Measurements from ENCODE around the gene TMEM179B.
"Not testable (repeated sequence)": the region's sequence is repeated elsewhere in the genome, so short reads cannot be mapped to it uniquely, and the experiment has no call there.

Gene TMEM179B

DNA sequence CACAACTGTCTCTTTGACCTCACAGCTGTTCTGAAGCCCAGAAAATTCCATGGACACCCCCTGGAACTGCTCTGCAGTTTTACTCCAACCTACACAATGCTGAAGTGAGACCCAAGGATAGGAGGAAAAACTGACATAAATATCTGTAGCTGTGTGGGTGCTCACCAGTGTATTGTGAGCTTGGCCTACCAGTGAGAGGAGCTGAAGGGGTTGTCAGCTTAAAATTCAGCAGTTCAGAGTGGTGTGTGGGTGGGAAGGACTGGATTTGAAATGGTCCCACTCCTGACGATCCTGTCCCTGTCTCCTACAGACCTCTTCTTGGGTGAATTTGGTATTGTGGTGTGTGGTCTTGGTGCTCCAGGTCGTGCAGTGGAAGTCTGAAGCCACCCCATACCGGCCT is 2.4 kb downstream of the TMEM179B start:
- DNase-seq: no peak

DNA sequence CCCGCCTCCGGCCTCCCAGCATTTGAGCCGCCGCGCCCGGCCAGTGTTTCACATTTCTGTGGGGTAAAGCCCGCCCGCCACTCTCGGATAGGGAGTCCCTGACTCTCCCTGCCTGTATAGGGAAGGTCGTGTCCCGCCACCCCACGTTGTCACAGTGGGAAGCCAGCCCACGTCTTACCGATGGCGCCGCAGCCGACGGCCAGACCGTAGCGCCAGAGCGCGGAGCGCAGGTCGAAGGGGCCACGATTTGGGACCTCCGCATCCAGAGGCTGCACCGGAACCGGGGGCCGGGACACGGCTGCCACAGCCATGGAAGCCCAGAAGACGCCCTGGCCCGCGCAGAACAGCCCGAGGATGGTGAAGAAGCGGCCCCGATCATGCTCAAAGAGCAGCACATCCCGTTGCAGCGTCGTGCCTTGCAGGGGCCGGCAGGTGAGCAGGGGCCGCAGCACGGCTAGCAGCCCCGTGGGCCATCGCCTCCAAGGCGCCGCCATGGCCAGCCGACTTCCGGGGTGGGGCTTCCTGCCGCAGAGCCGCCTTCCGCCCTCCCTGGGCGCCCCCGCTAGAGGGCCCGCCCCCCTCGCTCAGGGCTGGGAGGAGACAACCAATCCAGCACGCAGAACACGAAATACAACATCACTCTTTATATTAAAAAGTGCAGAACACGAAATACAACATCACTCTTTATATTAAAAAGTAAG is 4.4 kb downstream of the TMEM179B start, which contains the start of gene TMEM223:
TMEM223 (minus strand) TSS at position 506 of the 701 bp plus-strand sequence; CDS start at position 494, 12 bp downstream.
- DNase-seq: peak; percentile 71 to 91 (median 82)

DNA sequence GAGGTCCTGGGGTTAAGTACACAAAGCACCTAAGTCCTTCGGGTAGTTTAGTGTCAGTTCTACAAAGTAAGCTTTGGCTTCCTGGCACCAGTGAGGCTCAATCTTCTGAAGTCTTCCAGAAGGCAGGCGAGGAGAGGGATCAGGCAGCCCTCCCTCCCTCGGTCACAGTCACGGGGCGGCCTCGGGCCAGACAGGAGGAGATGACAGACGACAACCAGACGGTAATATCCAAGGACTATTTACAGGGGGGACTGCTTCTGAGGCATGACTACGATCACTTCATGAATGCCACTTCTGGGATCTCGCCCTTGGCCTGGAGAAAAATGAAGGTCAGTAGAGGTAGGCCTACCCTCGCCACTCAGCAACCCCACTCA is 5.0 kb downstream of the TMEM179B start:
- no peak for DNase-seq

DNA sequence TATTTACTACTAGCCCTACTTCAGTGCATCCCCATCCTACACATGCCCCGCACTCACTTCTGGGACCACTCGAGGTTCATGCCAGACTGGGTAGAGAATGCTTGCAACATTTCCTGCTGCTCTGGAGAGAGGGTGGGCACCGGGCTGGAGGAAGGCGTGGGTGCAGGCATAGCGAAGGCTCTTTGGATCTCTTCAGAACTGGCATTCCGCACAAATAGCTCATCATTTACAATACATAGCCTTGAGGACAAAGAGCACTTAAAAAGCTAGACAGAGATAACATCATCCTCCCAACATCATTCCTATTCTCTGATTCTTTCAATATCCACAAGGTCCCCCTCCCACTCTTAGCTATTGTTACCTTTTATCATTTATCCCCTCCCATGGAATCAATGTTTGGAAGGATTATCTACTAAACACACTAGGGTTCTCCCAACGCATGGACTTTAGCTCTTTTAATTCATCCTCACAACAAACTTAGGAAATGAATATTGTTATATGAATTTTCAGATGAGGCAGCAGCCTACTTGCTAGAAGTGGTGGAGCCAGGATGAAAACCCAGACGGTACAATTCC is 7.1 kb downstream of the TMEM179B start:
- no peak for DNase-seq

DNA sequence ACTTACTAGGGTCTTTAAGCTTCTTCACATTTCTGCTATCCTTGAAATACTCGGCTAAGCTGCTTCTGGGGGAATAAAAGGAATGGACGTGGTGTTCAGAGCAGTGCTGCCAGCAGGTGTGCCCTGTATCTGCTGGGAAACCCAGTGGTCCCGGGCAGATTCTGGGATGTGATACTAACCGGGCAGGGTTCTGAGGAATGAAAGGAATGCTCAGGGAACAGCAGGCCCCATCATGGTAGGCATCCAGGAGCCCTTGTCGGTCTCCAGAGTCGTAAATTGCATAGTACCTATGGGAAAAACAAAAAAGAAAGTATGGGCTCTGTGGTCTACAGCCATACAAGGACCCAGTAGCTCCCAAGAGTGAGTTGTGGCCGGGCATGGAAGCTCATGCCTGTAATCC is 9.1 kb downstream of the TMEM179B start:
- DNase-seq: no peak

DNA sequence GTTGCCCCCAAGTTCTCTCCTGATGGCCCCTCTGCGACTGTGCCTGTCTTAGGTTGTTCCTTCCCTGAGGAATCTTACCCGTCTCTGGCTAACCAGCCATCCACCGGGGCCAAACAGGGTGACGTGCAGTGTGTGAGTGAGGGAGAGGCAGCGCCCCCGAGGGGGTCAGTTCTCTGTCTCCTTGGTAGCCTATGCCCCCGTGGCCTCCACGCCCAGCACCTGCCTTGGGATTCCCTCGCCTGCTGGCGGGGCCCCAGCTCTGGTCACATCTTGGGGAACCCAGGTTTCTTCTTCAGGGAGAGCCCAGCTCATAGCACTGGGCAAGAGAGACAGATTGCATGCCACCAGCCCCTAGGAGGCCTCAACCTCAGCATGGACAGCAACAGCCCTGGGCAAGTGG is 12.3 kb downstream of the TMEM179B start:
- DNase-seq: no peak

DNA sequence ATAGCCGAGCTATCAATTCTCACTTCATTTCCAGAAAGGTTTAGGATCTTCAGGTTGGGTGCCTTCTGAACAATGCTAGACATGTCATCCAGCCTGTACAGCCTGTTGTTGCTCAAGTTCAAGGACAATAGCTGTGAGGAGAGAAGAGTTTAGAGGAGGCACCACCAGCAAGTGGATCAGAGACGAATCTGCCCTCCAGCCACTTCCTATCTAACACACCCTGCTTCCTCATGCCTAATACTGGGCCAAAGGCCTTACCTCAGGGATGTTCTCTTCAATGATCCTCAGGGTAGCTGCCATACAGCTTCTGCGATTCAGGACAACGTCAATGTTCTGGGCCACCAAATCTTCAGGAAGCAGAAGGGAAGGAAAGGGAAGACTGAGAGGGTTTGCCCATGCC is 13.9 kb downstream of the TMEM179B start:
- no peak for DNase-seq

DNA sequence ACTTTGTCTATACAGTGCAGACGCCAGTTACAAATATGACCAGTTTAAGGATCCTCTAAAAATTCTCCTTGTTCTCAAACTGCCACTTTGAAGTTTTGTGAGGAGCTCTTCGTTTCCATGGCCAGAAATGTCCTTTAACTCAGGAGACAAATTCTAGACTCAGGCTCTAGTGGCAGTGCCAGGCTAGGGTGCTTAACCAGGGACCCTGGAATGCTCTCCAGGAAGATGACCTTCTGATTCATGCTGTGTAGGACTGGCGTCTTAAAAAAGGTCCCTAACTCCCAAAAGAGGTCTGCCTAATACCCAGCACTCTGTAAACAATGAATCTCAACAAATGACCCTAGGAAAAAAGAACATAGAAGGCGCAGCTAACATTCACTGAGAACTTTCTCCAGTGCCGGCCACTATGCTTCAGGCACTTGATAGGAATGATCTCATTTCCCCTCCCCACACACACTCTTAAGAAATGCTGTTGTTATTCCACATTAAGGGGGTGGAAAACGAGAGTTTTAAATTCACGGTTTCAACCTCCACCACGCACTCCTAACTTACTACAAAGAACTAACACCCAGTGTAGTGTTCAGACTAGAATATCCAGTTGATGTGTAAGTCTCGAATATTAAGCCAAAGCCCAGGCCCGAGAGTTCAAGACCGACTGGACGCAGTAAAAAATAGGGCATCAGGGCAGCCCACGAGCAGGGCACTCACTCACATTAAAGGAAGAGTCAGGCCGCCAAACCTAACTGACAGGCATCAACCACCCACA is 17.3 kb downstream of the TMEM179B start:
- DNase-seq: no peak

DNA sequence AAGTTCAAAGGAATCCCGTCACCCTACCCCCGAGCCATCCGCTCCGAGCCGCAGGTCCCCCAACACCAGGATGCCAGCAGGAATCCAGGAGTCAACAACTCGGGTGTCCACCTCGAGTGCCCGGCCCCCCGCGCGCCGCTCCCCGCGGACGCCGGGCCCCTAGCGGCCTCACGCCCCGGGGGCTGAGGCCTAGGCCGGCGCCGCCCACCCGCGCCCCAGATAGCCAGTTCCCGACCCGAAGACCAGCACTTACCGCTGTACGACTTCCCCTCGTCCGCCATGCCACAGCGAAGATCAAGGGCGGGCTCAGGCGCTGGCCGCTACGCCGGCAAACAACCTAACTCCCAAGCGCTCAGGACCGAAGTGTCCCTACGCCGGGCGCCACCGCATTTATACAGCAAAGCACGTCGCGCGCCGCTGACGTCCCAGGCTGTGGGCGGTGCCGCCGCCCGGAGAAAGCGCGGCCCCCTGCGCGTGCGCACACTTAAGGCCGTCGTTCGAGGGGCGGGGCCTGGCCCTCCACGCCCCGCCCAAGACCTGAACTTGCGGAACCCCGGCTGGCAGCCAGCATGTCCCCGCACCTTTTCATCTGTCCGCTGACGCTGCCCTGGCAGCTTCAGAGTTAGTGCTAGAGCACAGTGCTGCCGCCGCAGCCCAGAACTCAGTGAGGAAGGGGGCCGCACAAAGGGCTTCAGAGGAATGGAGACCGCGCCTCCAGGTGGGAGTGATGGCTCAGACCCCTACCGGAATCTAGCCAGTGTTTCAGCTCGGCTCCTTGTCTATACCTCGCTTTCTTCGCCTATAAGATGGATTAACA is 18.1 kb downstream of the TMEM179B start, which contains the start of gene NXF1:
NXF1 (minus strand) TSS at position 365 of the 817 bp plus-strand sequence; CDS start at position 281, 84 bp downstream.
- DNase-seq: peak; percentile 90 to 95 (median 94)

DNA sequence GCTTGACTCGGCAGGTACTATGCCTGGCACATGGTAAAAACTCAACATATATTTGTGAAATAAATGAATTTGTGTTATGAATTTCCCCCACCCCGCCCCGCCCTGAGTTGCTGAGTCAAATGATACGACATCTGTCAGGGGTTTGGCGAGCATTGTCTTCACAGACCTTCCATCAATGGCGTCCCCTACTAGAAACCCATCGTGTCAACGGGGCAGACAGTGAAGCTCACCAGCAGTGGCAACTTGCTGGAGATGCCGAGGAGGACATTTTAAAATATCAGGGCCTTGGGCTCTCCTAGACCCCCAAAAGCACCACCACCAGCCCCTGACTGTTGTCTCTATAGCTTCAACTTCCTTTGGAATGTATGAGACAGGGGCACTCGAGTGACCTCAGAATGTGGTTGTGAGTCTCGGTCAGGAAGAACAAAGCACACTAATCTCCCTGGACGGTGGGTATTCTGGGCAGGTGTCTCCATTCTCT is 18.8 kb downstream of the TMEM179B start:
- DNase-seq: no peak

DNA sequence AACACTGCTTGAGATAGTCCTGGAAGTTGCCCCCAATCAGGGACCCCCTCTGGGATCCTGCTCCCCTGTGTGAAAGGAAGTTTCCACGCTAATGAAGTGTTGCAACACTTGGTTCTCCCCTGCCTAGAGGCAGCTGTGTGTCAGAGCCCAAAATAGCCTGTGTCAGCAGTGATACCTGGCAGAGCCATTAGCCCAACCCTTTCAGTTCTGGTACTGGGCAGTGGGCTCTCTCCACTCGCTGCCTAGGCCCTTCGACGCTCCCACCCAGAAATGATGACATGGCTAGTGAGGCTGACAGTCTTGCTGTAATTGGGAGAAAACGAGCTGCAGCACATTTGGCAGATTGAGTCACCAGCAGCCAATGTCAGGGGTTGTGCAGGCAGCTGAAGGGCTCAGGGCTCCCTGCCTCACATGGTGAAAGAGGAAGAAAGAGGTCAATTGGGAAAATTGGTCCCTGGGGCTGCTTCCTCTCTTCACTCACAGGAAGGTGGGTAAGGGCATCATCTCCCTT is 19.5 kb downstream of the TMEM179B start:
- DNase-seq: no peak

DNA sequence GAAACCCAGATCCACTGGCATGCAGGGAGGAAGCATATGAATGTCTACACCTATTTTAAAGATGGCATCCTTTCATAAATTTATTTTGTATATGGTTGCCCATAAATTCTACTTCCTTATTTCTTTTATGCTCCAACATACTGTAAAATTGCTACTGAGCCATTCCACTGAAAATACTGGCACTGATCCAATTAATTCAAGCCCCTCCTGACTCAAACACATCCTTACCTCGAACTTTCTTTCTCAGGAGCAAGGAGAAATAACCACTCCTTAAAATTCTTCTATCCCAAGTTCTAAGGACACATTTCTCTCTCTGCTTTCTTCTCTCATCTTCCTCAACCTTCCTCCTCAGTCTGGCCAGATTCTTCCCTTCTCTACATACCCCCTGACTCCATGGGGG is 23.5 kb downstream of the TMEM179B start:
- DNase-seq: no peak

DNA sequence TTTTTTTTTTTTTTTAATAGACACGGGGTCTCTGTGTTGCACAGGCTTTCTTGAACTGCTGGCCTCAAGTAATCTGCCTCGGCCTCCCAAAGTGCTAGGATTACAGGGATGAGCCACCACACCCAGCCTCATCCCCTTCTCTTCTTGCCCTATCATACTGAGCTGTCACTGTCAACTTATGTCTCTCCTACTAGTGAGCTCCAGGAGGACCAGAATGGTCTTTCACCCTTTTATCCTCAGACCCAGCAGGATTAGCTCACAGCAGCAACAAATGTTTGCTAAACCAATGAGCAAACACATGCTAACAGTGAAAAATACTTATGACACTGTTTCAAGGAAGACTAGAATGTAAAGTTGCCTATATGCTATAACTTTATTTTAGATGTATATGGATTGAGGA is 24.5 kb downstream of the TMEM179B start:
- no peak for DNase-seq

DNA sequence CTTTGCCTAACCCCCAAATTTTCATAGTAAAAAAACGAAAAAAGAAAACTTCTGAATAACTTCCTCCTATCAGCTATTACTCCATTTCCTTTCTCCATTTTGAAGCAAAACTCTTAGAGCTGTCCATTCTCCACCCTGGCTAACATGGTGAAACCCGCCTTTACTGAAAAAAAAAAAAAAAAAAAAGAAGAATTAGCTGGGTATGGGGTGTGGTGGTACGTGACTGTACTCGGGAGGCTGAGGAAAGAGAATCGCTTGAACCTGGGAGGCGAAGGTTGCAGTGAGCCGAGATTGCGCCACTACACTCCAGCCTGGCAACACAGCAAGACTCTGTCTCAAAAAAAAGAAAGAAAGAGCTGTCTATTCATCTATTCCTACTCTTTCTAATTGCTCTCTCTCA is 29.4 kb downstream of the TMEM179B start:
- no peak for DNase-seq

DNA sequence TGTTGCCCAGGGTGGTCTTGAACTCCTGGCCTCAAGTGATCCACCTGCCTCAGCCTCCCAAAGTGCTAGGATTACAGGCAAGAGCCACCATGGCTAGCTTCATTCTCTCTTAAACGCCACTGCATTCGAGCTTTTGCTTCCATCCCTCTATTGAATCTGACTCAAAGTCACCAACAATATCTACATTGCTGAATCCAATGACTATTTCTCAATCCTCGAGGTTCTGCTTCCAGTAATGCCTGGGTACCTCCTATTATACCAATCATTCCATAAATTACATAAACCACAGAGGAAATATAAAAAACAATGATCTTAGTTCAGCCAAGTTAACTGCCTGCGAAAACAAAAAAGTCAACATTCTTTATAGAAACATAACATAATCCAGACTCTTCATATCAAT is 29.9 kb downstream of the TMEM179B start:
- no peak for DNase-seq

DNA sequence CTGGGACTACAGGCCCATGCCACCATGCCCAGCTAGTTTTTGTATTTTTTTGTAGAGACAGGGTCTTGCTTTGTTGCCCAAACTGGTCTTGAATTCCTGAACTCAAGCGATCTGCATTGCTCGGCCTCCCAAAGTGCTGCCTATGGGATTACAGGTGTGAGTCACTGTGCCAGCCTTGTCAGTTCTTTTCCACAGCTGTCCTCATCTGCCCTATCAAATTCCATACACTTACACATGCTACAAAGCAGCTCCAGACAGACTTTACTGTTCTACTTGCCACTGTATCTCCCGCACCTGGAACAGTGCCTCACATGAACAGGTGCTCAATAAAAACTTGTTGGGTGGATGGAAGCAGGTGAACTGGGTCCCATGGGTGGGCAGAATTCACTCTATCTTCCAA is 36.5 kb downstream of the TMEM179B start:
- DNase-seq: no peak

DNA sequence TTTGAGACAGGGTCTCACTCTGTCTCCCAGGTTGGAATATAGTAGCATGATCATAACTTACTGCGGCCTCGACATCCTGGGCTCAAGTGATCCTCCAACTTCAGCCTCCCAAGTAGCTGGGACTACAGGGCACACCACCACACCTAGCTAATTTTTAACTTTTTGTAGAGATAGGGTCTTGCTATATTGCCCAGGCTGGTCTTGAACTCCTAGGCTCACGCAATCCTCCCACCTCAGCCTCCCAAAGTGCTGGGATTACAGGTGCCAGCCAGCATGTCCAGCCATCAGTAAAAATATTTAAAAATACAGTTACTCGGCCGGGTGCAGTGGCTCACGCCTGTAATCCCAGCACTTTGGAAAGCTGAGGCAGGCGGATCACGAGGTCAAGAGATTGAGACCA is 40.9 kb downstream of the TMEM179B start:
- DNase-seq: not testable (repeated sequence)

DNA sequence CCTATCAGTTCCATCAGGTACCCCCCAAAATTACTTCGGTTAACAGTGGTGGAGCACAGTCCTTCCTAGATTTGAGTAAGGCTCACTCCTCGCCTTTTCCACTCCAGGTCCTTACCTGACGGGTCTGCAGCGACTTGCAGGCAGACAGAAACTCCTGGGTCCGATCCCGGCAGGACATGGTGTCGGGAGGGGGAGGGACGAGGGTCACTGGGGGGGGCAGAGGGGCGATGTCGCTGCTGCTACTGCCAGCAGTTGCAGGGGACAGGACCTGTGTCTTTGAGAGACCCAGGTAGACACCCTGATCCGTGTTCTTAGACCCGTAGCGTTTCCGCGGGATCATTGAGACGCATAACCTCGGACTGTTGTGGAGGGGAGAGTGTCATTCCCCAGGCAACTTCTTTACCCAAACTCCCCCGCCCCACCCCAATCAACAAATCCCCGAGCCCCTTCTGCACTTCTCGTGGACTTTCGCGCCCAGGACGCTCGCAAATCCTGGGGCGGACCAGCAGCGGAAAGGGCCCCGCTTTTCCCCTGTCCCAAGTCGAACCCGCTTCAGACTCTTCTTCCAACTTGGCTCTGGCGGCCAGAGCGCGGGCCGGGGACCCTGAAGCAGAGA is 43.8 kb downstream of the TMEM179B start:
- no peak for DNase-seq

DNA sequence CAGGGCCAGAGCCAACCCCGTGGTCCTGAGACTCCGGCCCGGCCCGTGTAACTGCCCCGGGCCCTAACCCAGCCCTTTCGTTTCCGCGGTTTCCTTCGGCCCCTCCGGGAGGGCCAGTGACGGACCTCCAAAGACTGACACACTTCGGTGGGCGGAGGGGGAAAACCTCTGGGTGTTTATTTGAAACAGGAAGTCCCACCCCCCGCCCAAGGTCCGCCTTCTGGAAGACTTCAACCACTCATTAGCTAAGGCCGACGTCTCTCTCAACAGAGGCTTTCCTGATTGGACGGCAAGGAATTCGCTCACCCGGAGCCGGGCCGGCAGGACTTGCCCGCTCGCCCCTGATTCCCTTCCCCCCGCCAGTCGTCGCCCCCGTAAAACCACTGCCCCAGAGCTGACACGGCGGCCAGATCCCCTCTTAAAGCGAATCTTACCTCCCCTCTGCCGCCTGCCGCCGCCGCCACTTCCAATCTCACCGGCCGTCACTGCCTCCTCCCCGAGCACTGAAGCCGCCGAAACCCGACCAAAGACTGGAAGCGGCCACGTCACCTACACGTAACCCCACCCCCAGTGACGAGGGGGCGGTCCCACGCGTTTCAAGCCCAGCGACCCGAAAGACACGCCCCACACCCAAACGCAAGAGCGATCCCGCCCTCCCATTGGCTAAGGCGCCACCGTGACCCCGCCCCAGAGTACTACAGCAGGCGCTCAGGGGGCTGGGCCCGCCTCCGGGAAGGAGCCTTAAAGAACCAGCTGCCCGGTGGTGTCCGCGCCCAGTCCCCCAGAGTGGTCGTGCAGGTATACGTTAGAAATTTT is 44.5 kb downstream of the TMEM179B start, which contains the start of gene STX5:
STX5 (minus strand) TSS at position 532 of the 816 bp plus-strand sequence. CDS start 808 bp downstream, outside the sequence.
- DNase-seq: peak; percentile 95 to 99 (median 98)

DNA sequence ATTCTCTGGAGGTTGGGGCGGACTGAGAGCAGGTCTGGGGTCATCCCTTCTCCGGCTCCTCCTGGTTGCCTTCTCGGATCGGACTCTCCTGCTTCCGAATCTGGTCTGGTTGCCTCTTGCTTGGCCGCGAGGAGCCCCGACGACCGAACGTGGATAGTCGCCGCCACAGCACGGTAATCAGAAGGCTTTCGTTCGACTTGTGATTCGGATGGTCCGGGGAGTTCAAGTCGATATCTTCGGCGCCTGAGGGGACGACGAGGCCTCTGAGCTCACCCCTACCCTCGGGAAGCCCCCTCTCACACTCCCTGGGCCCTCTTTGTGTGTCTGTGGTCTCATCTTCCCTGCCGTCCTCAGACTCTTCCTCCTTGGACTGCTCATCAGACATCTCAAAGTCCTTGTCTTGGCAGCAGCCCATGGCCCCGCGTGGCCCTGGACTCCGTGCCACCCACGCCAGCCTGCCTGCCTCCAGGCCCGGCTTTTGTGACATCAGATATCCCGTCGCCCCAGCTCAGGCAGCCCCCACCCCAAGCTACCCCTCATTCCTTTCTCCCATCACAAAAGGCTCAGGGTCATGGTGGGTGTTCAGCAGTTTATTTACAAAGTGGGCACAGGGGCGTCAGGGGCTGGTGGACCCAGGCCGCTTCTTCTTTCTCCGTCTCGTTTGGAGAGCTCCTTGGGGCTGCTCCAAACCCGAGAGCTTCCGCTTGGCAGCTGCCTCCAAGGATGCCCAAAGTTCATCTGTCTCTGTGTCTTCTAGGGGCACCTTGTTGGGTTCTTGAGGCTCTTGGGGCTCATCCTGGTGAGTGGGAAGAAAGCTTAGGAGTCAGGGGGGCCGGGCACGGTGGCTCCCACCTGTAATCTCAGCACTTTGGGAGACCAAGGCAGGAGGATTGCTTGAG is 45.4 kb downstream of the TMEM179B start, which contains the start of gene TEX54:
TEX54 (minus strand) TSS at position 506 of the 899 bp plus-strand sequence.
- no peak for DNase-seq
